ENCODE data around the gene GSTO1. TPM values are rescaled to one million over a fixed set of nuclear protein-coding genes. Genes with fewer than 3 reads are reported as not detected.

The GSTO1 gene
- total and polyA plus RNA-seq, 2 of the 13 experiments (the other 11 are each of a cell fraction or from before 2014, with no cell fraction given): 228 to 300 TPM

GRCh38 chr10:104231784-104232612 is 22.7 kb upstream of the GSTO1 start, which contains the start of gene CFAP43 (continued):
- TF ChIP-seq RBFOX2 (IDR thresholded peaks at IDR 0.05; ENCODE audit: low read depth, low read length) (peak; percentile 74), ZNF678 (CRISPR knock-in tag; IDR thresholded peaks at IDR 0.05) (peak; percentile 72; the same call in 1 of the 2 replicates), IRF9 (CRISPR knock-in tag; IDR thresholded peaks at IDR 0.05; ENCODE audit: borderline replicate concordance) (0 out of 2 replicates have a peak, but pooled peaks have one; percentile 80), PTBP1 (IDR thresholded peaks at IDR 0.05; ENCODE audit: low read depth, low read length, poor library complexity, severe bottlenecking) (no peak), GABPA (IDR thresholded peaks at IDR 0.05; ENCODE audit: low read depth, low read length) (no peak), GABPA (CRISPR knock-in tag; IDR thresholded peaks at IDR 0.05; ENCODE audit: low read depth) (no peak), ZFY (CRISPR knock-in tag; IDR thresholded peaks at IDR 0.05) (peak; percentile 91), NR0B2 (CRISPR knock-in tag; IDR thresholded peaks at IDR 0.05) (no peak; the same call in 1 of the 2 replicates), SNRNP70 (IDR thresholded peaks at IDR 0.05; ENCODE audit: low read depth, low read length) (no peak), ZNF761 (CRISPR knock-in tag; conservative IDR thresholded peaks at IDR 0.05) (peak; percentile 77; the same call in 1 of the 2 replicates), POLR2G (IDR thresholded peaks at IDR 0.05; ENCODE audit: low read depth, low read length) (no peak; the same call in 1 of the 2 replicates), ZNF562 (CRISPR knock-in tag; IDR thresholded peaks at IDR 0.05; ENCODE audit: borderline replicate concordance) (no peak), PCBP2 (optimal IDR thresholded peaks at IDR 0.05; ENCODE audit: low read depth, low read length, poor library complexity, severe bottlenecking) (no peak), ZNF230 (CRISPR knock-in tag; IDR thresholded peaks at IDR 0.05) (peak; percentile 86; the same call in 1 of the 2 replicates), ZNF614 (CRISPR knock-in tag; IDR thresholded peaks at IDR 0.05; ENCODE audit: borderline replicate concordance) (peak; percentile 49; the same call in 1 of the 2 replicates), ZBTB4 (CRISPR knock-in tag; IDR thresholded peaks at IDR 0.05; ENCODE audit: borderline replicate concordance) (no peak), CBX5 (CRISPR knock-in tag; IDR thresholded peaks at IDR 0.05; ENCODE audit: borderline replicate concordance) (no peak; the same call in 1 of the 2 replicates), FOSL1 (CRISPR knock-in tag; IDR thresholded peaks at IDR 0.05; ENCODE audit: borderline replicate concordance) (no peak), E2F2 (CRISPR knock-in tag; IDR thresholded peaks at IDR 0.05; ENCODE audit: borderline replicate concordance) (peak; percentile 24; the same call in 1 of the 2 replicates), BRF2 (CRISPR knock-in tag; IDR thresholded peaks at IDR 0.05) (no peak; the same call in none of the 2 replicates), ZNF546 (CRISPR knock-in tag; conservative IDR thresholded peaks at IDR 0.05) (no peak), RAD21 (CRISPR knock-in tag; IDR thresholded peaks at IDR 0.05) (peak; percentile 30; the same call in 1 of the 2 replicates)

Data from HepG2 (cell line).